ENCODE results near the gene CELA2B. TPM values are rescaled to one million over a fixed set of nuclear protein-coding genes. Genes with fewer than 3 reads are reported as not detected.
A peak's percentile ranks its signal among the peaks of the same experiment; 100 is the strongest.
"Not testable (repeated sequence)": the region's sequence is repeated elsewhere in the genome, so short reads cannot be mapped to it uniquely, and the experiment has no call there.

Gene CELA2B
- total RNA-seq (2014; rRNA removed; shearing (Covaris generic); ENCODE audit: low replicate concordance), result not detected in 2 replicates

- Histone ChIP-seq H3K27me3 (ENCODE audit: low read length) (no peaks in the 10 kb centered on the region), H3K4me1 (ENCODE audit: low read length) (no peaks in the 10 kb centered on the region), H3K4me2 (ENCODE audit: low read depth, low read length, poor library complexity, severe bottlenecking) (no peak within 1 kb of the TSS), H4K20me1 (ENCODE audit: insufficient read depth, low read depth, low read length) (no peaks in the 10 kb centered on the region), H3K9ac (ENCODE audit: low read length) (no peak within 1 kb of the TSS), H3K9me3 (ENCODE audit: low read length) (no peaks in the 10 kb centered on the region), H3K36me3 (ENCODE audit: insufficient read depth, low read length) (no peaks in the 10 kb centered on the region), H3K9me2 (replicated peaks; ENCODE audit: insufficient read depth, low read length) (no peaks in the 10 kb centered on the region), H3K4me3 (ENCODE audit: low read length) (no peak within 1 kb of the TSS), H3K27ac (ENCODE audit: low read length) (no peak within 1 kb of the TSS), H2AFZ (ENCODE audit: low read length) (no peak within 1 kb of the TSS), H3K79me2 (ENCODE audit: low read length) (no peaks in the 10 kb centered on the region)
- no peak for DNase-seq
These were observed at the start of gene CELA2B for GRCh38 chr1:15475752-15476314. CELA2B (plus strand) TSS chr1:15476104; CDS start chr1:15476126, 22 bp downstream.

GRCh38 chr1:15426492-15427279 lies 49.2 kb upstream of the CELA2B start:
- no peaks in the 10 kb centered on the region for H3K27me3 ChIP-seq (ENCODE audit: low read length)
- peaks cover 14% of the 10 kb centered on the region for H3K79me2 ChIP-seq (ENCODE audit: low read length)
- H3K9me3 ChIP-seq (ENCODE audit: low read length), result no peaks in the 10 kb centered on the region
- no peak overlapping the region for H3K4me3 ChIP-seq (ENCODE audit: low read length)
- no peaks in the 10 kb centered on the region for H3K9me2 ChIP-seq (replicated peaks; ENCODE audit: insufficient read depth, low read length)
- H3K36me3 ChIP-seq (ENCODE audit: insufficient read depth, low read length), result no peaks in the 10 kb centered on the region
- H4K20me1 ChIP-seq (ENCODE audit: insufficient read depth, low read depth, low read length), result peaks cover 8% of the 10 kb centered on the region
- no peak overlapping the region for H3K4me2 ChIP-seq (ENCODE audit: low read depth, low read length, poor library complexity, severe bottlenecking)
- no peak overlapping the region for H3K27ac ChIP-seq (ENCODE audit: low read length)
- peak; percentile 37 for DNase-seq
- H3K9ac ChIP-seq (ENCODE audit: low read length), result no peak overlapping the region
- no peak overlapping the region for H2AFZ ChIP-seq (ENCODE audit: low read length)
- H3K4me1 ChIP-seq (ENCODE audit: low read length), result no peaks in the 10 kb centered on the region

- no peaks in the 10 kb centered on the region for H3K36me3 ChIP-seq (ENCODE audit: insufficient read depth, low read length)
- peaks cover 13% of the 10 kb centered on the region for H3K79me2 ChIP-seq (ENCODE audit: low read length)
- no peak overlapping the region for H3K4me3 ChIP-seq (ENCODE audit: low read length)
- H2AFZ ChIP-seq (ENCODE audit: low read length), result no peak overlapping the region
- H3K9me2 ChIP-seq (replicated peaks; ENCODE audit: insufficient read depth, low read length), result no peaks in the 10 kb centered on the region
- no peaks in the 10 kb centered on the region for H3K27me3 ChIP-seq (ENCODE audit: low read length)
- no peak overlapping the region for H3K9ac ChIP-seq (ENCODE audit: low read length)
- no peak overlapping the region for H3K4me2 ChIP-seq (ENCODE audit: low read depth, low read length, poor library complexity, severe bottlenecking)
- H3K4me1 ChIP-seq (ENCODE audit: low read length), result no peaks in the 10 kb centered on the region
- no peak for DNase-seq
- H3K9me3 ChIP-seq (ENCODE audit: low read length), result no peaks in the 10 kb centered on the region
- H3K27ac ChIP-seq (ENCODE audit: low read length), result no peak overlapping the region
- peaks cover 8% of the 10 kb centered on the region for H4K20me1 ChIP-seq (ENCODE audit: insufficient read depth, low read depth, low read length)
These were observed 48.6 kb upstream of the CELA2B start for GRCh38 chr1:15427280-15427666.

- peak; percentile 37 for DNase-seq
- not testable (repeated sequence) for H3K9me2 ChIP-seq (replicated peaks; ENCODE audit: insufficient read depth, low read length); H3K9ac ChIP-seq (ENCODE audit: low read length); H4K20me1 ChIP-seq (ENCODE audit: insufficient read depth, low read depth, low read length); H3K27me3 ChIP-seq (ENCODE audit: low read length); H3K36me3 ChIP-seq (ENCODE audit: insufficient read depth, low read length); H3K9me3 ChIP-seq (ENCODE audit: low read length); H3K79me2 ChIP-seq (ENCODE audit: low read length); H3K27ac ChIP-seq (ENCODE audit: low read length); H2AFZ ChIP-seq (ENCODE audit: low read length); H3K4me3 ChIP-seq (ENCODE audit: low read length); H3K4me1 ChIP-seq (ENCODE audit: low read length); H3K4me2 ChIP-seq (ENCODE audit: low read depth, low read length, poor library complexity, severe bottlenecking)
These were observed 47.7 kb upstream of the CELA2B start for GRCh38 chr1:15428252-15428651.

GRCh38 chr1:15428815-15429435 lies 47.0 kb upstream of the CELA2B start:
- H3K4me3 ChIP-seq (ENCODE audit: low read length), result no peak overlapping the region
- H3K36me3 ChIP-seq (ENCODE audit: insufficient read depth, low read length), result no peaks in the 10 kb centered on the region
- H3K4me1 ChIP-seq (ENCODE audit: low read length), result no peaks in the 10 kb centered on the region
- no peak overlapping the region for H3K27ac ChIP-seq (ENCODE audit: low read length)
- no peaks in the 10 kb centered on the region for H3K9me2 ChIP-seq (replicated peaks; ENCODE audit: insufficient read depth, low read length)
- H3K79me2 ChIP-seq (ENCODE audit: low read length), result peaks cover 3% of the 10 kb centered on the region; the same call in 1 of the 2 replicates
- H3K27me3 ChIP-seq (ENCODE audit: low read length), result no peaks in the 10 kb centered on the region
- no peaks in the 10 kb centered on the region for H3K9me3 ChIP-seq (ENCODE audit: low read length)
- H3K9ac ChIP-seq (ENCODE audit: low read length), result no peak overlapping the region
- no peak overlapping the region for H3K4me2 ChIP-seq (ENCODE audit: low read depth, low read length, poor library complexity, severe bottlenecking)
- peak; percentile 31 for DNase-seq
- no peak overlapping the region for H2AFZ ChIP-seq (ENCODE audit: low read length)
- H4K20me1 ChIP-seq (ENCODE audit: insufficient read depth, low read depth, low read length), result peaks cover 4% of the 10 kb centered on the region; the same call in 1 of the 2 replicates

- Histone ChIP-seq H2AFZ (ENCODE audit: low read length) (no peak overlapping the region), H3K4me1 (ENCODE audit: low read length) (no peaks in the 10 kb centered on the region), H3K27ac (ENCODE audit: low read length) (no peak overlapping the region), H3K27me3 (ENCODE audit: low read length) (no peaks in the 10 kb centered on the region), H3K36me3 (ENCODE audit: insufficient read depth, low read length) (no peaks in the 10 kb centered on the region), H3K9me3 (ENCODE audit: low read length) (no peaks in the 10 kb centered on the region), H3K9me2 (replicated peaks; ENCODE audit: insufficient read depth, low read length) (no peaks in the 10 kb centered on the region), H4K20me1 (ENCODE audit: insufficient read depth, low read depth, low read length) (peaks cover 4% of the 10 kb centered on the region; the same call in 1 of the 2 replicates), H3K4me2 (ENCODE audit: low read depth, low read length, poor library complexity, severe bottlenecking) (no peak overlapping the region), H3K79me2 (ENCODE audit: low read length) (no peaks in the 10 kb centered on the region), H3K9ac (ENCODE audit: low read length) (no peak overlapping the region), H3K4me3 (ENCODE audit: low read length) (no peak overlapping the region)
- DNase-seq, result no peak
These were observed 46.2 kb upstream of the CELA2B start for GRCh38 chr1:15429701-15430149.

GRCh38 chr1:15430787-15431570 lies 44.9 kb upstream of the CELA2B start:
- H3K4me2 ChIP-seq (ENCODE audit: low read depth, low read length, poor library complexity, severe bottlenecking), result no peak overlapping the region
- DNase-seq, result peak; percentile 84

More at GRCh38 chr1:15430787-15431570, 44.9 kb upstream of the CELA2B start:
- Histone ChIP-seq H2AFZ (ENCODE audit: low read length) (no peak overlapping the region), H3K27ac (ENCODE audit: low read length) (no peak overlapping the region), H3K4me1 (ENCODE audit: low read length) (no peaks in the 10 kb centered on the region), H3K9me2 (replicated peaks; ENCODE audit: insufficient read depth, low read length) (no peaks in the 10 kb centered on the region), H3K36me3 (ENCODE audit: insufficient read depth, low read length) (no peaks in the 10 kb centered on the region), H4K20me1 (ENCODE audit: insufficient read depth, low read depth, low read length) (peaks cover 4% of the 10 kb centered on the region; the same call in 1 of the 2 replicates), H3K9ac (ENCODE audit: low read length) (no peak overlapping the region), H3K4me3 (ENCODE audit: low read length) (no peak overlapping the region), H3K9me3 (ENCODE audit: low read length) (no peaks in the 10 kb centered on the region), H3K79me2 (ENCODE audit: low read length) (no peaks in the 10 kb centered on the region), H3K27me3 (ENCODE audit: low read length) (no peaks in the 10 kb centered on the region)

All from Karpas-422 (cell line).